MCF 10A (cell line): Measurements from ENCODE around the gene NID2. TPM values are rescaled to one million over a fixed set of nuclear protein-coding genes. Genes with fewer than 3 reads are reported as not detected.

Experiments
- BruUV-seq: library from RNA; stranded (reverse); fragments of 400-500 nt; replicated peaks from 2 replicates; lab custom pipeline; 2021; lab: Mats Ljungman, UMichigan
- CTCF ChIA-PET: fragments of 300-600 bp; sonication (Branson Sonifier 250); formaldehyde crosslinking; extraction: SDS; loops from one replicate; lab custom pipeline; 2021; ENCODE audit warnings: antibody characterized with exemption, inconsistent platforms; lab: Yijun Ruan, JAX
- POLR2A ChIA-PET: fragments of 300-600, 350-650 bp; sonication (Branson Sonifier 250); formaldehyde crosslinking; extraction: SDS; loops from one replicate; lab custom pipeline; 2020; ENCODE audit warnings: antibody characterized with exemption, inconsistent platforms; lab: Yijun Ruan, JAX
- DNase-seq: peaks from one replicate; pipeline ENCODE4 v3.0.0-alpha.2; 2018; ENCODE audit not compliant: unreplicated experiment
- H3K27ac Mint-ChIP-seq: one replicate; pipeline ENCODE4 v1.8.0; 2022; ENCODE audit warnings: mild to moderate bottlenecking, low read depth, mixed read lengths; ENCODE audit not compliant: unreplicated experiment
- H3K27me3 Mint-ChIP-seq: one replicate; pipeline ENCODE4 v1.8.0; 2022; ENCODE audit warnings: mixed read lengths; ENCODE audit not compliant: insufficient read depth, unreplicated experiment
- H3K36me3 Mint-ChIP-seq: one replicate; pipeline ENCODE4 v1.8.0; 2022; ENCODE audit warnings: mild to moderate bottlenecking, moderate library complexity, mixed read lengths; ENCODE audit not compliant: insufficient read depth, unreplicated experiment
- H3K4me1 Mint-ChIP-seq: one replicate; pipeline ENCODE4 v1.8.0; 2022; ENCODE audit warnings: mixed read lengths; ENCODE audit not compliant: insufficient read depth, unreplicated experiment
- H3K4me3 Mint-ChIP-seq: one replicate; pipeline ENCODE4 v1.8.0; 2022; ENCODE audit warnings: mild to moderate bottlenecking, moderate library complexity, mixed read lengths; ENCODE audit not compliant: unreplicated experiment
- H3K9me3 Mint-ChIP-seq: one replicate; pipeline ENCODE4 v1.8.0; 2022; ENCODE audit warnings: mixed read lengths; ENCODE audit not compliant: unreplicated experiment
- intact Hi-C: fragments of 100-400 bp; cut with micrococcal nuclease; formaldehyde crosslinking; loops from 2 replicates; pipeline ENCODE4 v1.14.1; 2022
- total RNA-seq: library from RNA; stranded (reverse); gene quantifications from 2 replicates; pipeline ENCODE4 v1.2.3, GENCODE V29; 2022
- TF ChIP-seq, protein P1 (sequence below): fragments of 200-600 bp; IDR thresholded peaks from one replicate; pipeline ENCODE4 v1.8.0; 2022; ENCODE audit warnings: antibody characterized with exemption, mild to moderate bottlenecking; ENCODE audit not compliant: unreplicated experiment

The NID2 gene
- total RNA-seq, 1 experiment from 2014 or later, result not detected

DNA sequence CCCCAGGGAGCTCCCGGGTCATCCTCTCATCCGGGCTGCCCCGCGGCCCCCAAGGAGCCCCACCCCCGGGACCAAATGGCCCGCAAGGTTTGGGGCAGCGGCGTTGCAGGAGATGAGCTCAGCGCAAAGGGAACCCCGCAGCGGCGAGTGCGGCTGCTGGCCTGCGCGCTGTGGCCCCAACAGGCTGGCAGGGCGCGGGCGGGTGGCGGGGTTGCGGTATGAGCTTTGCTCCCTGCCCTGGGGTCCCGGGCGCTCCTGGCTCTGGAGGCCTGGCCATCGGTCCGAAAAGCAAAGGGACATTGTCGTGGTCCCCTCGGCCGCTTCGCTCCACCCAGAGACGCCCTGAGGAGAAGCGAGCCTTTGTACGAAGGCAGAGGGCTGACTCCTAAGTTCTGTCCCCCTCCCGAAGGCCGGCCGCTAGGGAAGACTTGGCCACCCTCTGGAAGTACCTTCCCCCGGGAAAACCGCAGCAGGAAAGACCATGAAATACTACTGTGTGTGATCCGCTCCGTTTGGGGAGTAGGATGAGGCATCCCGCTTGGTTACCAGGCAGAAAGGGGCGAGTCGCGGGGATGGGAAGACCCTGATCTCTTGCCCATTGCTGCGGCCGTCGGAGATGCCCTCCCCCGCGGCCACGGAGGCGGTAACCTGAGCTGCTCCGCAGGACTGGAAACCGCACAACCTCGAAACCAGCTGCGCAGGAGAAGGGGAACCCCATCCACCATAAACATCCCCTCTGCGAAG, 620 bp upstream of the NID2 start:
- no peaks in the 10 kb centered on the region for H3K9me3 Mint-ChIP-seq
- no peak for DNase-seq
- no peaks in the 10 kb centered on the region for H3K36me3 Mint-ChIP-seq
- POLR2A ChIA-PET, result interaction anchor here (2.6 kb wide), 1 partner anchor 11 kb away, joined by 9 read pairs; no protein-coding TSS in a partner anchor
- intact Hi-C loops, result no loop called here
- TF ChIP-seq, protein P1, sequence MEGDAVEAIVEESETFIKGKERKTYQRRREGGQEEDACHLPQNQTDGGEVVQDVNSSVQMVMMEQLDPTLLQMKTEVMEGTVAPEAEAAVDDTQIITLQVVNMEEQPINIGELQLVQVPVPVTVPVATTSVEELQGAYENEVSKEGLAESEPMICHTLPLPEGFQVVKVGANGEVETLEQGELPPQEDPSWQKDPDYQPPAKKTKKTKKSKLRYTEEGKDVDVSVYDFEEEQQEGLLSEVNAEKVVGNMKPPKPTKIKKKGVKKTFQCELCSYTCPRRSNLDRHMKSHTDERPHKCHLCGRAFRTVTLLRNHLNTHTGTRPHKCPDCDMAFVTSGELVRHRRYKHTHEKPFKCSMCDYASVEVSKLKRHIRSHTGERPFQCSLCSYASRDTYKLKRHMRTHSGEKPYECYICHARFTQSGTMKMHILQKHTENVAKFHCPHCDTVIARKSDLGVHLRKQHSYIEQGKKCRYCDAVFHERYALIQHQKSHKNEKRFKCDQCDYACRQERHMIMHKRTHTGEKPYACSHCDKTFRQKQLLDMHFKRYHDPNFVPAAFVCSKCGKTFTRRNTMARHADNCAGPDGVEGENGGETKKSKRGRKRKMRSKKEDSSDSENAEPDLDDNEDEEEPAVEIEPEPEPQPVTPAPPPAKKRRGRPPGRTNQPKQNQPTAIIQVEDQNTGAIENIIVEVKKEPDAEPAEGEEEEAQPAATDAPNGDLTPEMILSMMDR, result no peak
- peaks cover 19% of the 10 kb centered on the region for H3K4me1 Mint-ChIP-seq
- no peaks in the 10 kb centered on the region for H3K27me3 Mint-ChIP-seq
- CTCF ChIA-PET, result interaction anchor here (2.1 kb wide), 1 partner anchor 11 kb away, joined by 5 read pairs; no protein-coding TSS in a partner anchor
- no TSS peak for BruUV-seq
- no peak overlapping the region for H3K27ac Mint-ChIP-seq
- H3K4me3 Mint-ChIP-seq, result no peak overlapping the region

DNA sequence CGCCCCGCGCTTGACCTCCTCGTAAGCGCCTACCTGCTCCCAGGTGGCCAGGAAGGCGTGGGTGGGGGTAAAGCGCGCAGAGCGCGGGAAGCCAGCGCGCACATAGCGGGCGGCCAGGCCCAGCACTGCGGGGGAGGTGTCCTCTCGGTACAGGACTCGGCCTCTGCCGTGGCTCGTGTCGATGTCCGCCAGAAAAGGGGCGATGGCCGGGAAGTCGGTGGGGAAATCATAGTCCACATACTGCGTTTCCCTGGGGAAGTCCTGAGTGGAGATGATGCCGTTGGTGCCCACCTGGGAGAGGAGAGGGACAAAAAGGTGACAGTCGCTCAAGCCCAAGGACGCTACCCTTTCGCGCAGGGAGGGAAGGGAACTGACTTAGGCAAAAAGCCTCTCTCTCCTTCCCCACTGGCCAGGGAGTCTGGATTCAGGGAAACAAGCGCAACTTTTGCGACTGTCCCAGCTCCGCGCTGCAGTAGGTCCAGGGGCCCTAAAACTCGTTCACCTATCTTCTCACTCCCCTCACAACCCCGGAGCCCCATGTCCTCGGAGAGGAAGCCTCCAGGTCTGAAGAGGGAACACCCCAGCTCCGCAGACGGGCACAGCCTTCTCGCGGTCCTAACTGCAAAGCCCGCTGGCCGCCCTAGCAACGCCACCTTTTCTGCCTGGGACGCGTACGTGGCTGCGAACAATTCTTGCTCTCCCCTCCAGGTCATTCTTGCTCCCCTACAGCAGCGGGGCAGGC, 815 bp downstream of the NID2 start:
- no peaks in the 10 kb centered on the region for H3K9me3 Mint-ChIP-seq
- H3K27ac Mint-ChIP-seq, result no peak overlapping the region
- intact Hi-C loops, result no loop called here
- ChIA-PET CTCF (no interaction called here), POLR2A (interaction anchor here (0.6 to 0.9 kb wide), 2 partner anchors 9 to 12 kb away, joined by 3 read pairs; no protein-coding TSS in a partner anchor)
- H3K27me3 Mint-ChIP-seq, result no peaks in the 10 kb centered on the region
- no peak for DNase-seq
- TF ChIP-seq, protein P1, result no peak
- peak overlapping the region; percentile 22 for H3K4me3 Mint-ChIP-seq
- BruUV-seq, result no TSS peak
- H3K4me1 Mint-ChIP-seq, result peaks cover 8% of the 10 kb centered on the region
- no peaks in the 10 kb centered on the region for H3K36me3 Mint-ChIP-seq

DNA sequence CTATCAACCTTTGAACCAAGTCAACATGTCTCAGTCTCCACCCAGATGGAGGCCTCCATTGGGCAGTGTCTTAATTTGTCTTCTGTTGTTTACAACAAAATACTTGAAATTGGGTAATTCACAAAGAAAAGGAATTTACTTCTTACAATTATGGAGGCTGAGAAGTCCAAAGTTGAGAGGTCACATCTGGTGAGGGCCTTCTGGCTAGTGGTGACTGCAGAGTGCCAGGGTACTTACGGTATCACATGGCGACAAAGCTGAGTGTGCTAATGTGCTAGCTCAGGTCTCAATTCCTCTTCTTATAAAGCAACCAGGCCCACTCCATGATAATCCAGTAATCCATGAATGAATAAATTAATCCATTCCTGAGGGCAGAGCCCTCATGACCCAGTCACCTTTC, 4.7 kb downstream of the NID2 start:
- CTCF ChIA-PET, result no interaction called here
- Mint-ChIP-seq H3K9me3 (no peaks in the 10 kb centered on the region), H3K4me3 (no peak overlapping the region), H3K36me3 (no peaks in the 10 kb centered on the region), H3K27ac (no peak overlapping the region), H3K4me1 (no peaks in the 10 kb centered on the region), H3K27me3 (no peaks in the 10 kb centered on the region)
- DNase-seq, result no peak
- intact Hi-C loops, result no loop called here
- TF ChIP-seq, protein P1, result no peak
- BruUV-seq, result no TSS peak
- POLR2A ChIA-PET, result no interaction called here

DNA sequence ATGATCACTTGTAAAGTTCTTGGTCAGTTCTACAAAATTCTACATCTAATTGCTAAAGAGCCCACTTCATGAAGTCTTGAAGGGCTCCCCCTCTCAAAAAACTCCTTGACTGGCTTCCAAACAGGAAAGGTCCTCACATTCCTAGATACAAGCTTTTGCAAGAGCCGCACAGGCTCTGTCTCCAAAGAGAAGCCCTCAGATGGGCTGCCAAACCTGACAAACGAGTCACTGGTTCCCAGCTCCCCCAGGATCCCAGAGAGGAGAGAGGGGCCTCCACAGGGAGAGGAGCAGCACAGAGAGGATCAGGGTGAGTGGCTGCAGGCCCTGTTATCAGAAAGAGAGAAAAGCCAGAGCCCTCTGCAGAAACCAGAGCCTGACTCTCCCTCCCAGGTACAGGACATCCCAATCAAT, 5.8 kb downstream of the NID2 start:
- intact Hi-C loops, result no loop called here
- no peak overlapping the region for H3K4me3 Mint-ChIP-seq
- no peak for DNase-seq
- POLR2A ChIA-PET, result no interaction called here
- no peaks in the 10 kb centered on the region for H3K9me3 Mint-ChIP-seq
- CTCF ChIA-PET, result interaction anchor here (0.6 to 0.9 kb wide), 2 partner anchors 19 to 83 kb away, joined by 3 to 4 read pairs; no protein-coding TSS in a partner anchor
- H3K4me1 Mint-ChIP-seq, result no peaks in the 10 kb centered on the region
- H3K27ac Mint-ChIP-seq, result no peak overlapping the region
- BruUV-seq, result no TSS peak
- no peaks in the 10 kb centered on the region for H3K36me3 Mint-ChIP-seq
- H3K27me3 Mint-ChIP-seq, result no peaks in the 10 kb centered on the region
- TF ChIP-seq, protein P1, result no peak
